Spleen (tissue), 11 donors: ENCODE results near the gene HIRIP3. TPM values are rescaled to one million over a fixed set of nuclear protein-coding genes. Genes with fewer than 3 reads are reported as not detected.

ENCODE experiments used
- DNase-seq: peaks from one replicate; pipeline ENCODE4 v3.0.0-alpha.2; 2020
- H3K27ac ChIP-seq, 8 donors: fragments of 200-600 bp; sonication (generic) in 7 of 8; 1 replicate in 4 of 8; 2 replicates in 4 of 8; pipeline versions ENCODE4 v1.5.0 to v1.8.0; 2016 to 2021; ENCODE audit warnings: inconsistent platforms in 4 of 8, mild to moderate bottlenecking in 4 of 8, moderate library complexity in 1 of 8
- H3K27me3 ChIP-seq, 7 donors: fragments of 200-600 bp; sonication (generic) in 6 of 7; replicated peaks in 1 of 7; 1 replicate in 4 of 7; 2 replicates in 3 of 7; pipeline versions ENCODE4 v1.5.0 to v1.8.0; 2016 to 2021; ENCODE audit warnings: inconsistent platforms in 3 of 7, mild to moderate bottlenecking in 1 of 7
- H3K36me3 ChIP-seq, 6 donors: fragments of 200-600 bp; sonication (generic) in 5 of 6; 1 replicate in 4 of 6; 2 replicates in 2 of 6; pipeline versions ENCODE4 v1.5.0 to v1.8.0; 2016 to 2021; ENCODE audit warnings: inconsistent platforms in 2 of 6
- H3K4me1 ChIP-seq, 6 donors: fragments of 200-600 bp; sonication (generic) in 5 of 6; 1 replicate in 3 of 6; 2 replicates in 3 of 6; pipeline versions ENCODE4 v1.5.0 to v1.8.0; 2016 to 2021; ENCODE audit warnings: inconsistent platforms in 3 of 6
- H3K4me3 ChIP-seq, 8 donors: fragments of 200-600 bp; sonication (generic) in 7 of 8; 1 replicate in 4 of 8; 2 replicates in 4 of 8; pipeline versions ENCODE4 v1.5.0 to v1.8.0; 2016 to 2021; ENCODE audit warnings: inconsistent platforms in 4 of 8, mild to moderate bottlenecking in 4 of 8, moderate library complexity in 2 of 8
- H3K9me3 ChIP-seq, 8 donors: fragments of 200-600 bp; sonication (generic) in 7 of 8; 1 replicate in 4 of 8; 2 replicates in 4 of 8; pipeline versions ENCODE4 v1.5.0 to v1.8.0; 2016 to 2021; ENCODE audit warnings: inconsistent platforms in 4 of 8
- CTCF ChIP-seq, 11 experiments: fragments of 200-600 bp in 7 of 11; fragments of 450-650 bp in 4 of 11; sonication (generic) in 4 of 11; IDR thresholded peaks in 8 of 11; conservative IDR thresholded peaks in 3 of 11; 1 replicate in 7 of 11; 2 replicates in 4 of 11; pipeline versions ENCODE4 v1.4.0 to v1.8.0; 2016 to 2021; ENCODE audit warnings: antibody characterized with exemption in 11 of 11, inconsistent platforms in 4 of 11, mild to moderate bottlenecking in 1 of 11
- POLR2A ChIP-seq, 3 donors: fragments of 450-650 bp; IDR thresholded peaks; one replicate each; pipeline ENCODE4 v1.5.1; 2017; ENCODE audit warnings: antibody characterized with exemption in 3 of 3, mild to moderate bottlenecking in 1 of 3
- POLR2AphosphoS5 ChIP-seq, 3 donors: sonication (generic); formaldehyde crosslinking; IDR thresholded peaks; one replicate each; pipeline ENCODE4 v1.5.1; 2017; ENCODE audit warnings: antibody characterized with exemption in 3 of 3
- WGBS, 5 donors: extraction: QIAGEN DNeasy Blood & Tissue Kit in 3 of 5; methylation state at CpG; one replicate each; pipeline versions ENCODE4 v1.1.5 to v1.1.7; 2013 to 2018; 5-methylcytosine and 5-hydroxymethylcytosine counted together
- intact Hi-C: fragments of 100-400 bp; cut with DNase I; formaldehyde crosslinking; loops from one replicate; pipeline ENCODE4 v1.15.0; 2023; ENCODE audit warnings: low total_unique reads
- polyA plus RNA-seq, 3 donors: library from polyadenylated mRNA; stranded (reverse); fragments of 200-250 nt; gene quantifications; one replicate each; pipeline ENCODE4 v1.2.1, GENCODE V29; 2013
- total RNA-seq, 7 donors: library from RNA; depleted of rRNA in 3 of 7; stranded (reverse); fragments of >200 nt in 3 of 7; fragmentation: NEBNext Ultra II Directional in 4 of 7; extraction: Animal tissue kit (Norgen Biotek cat#: 25700) in 4 of 7; gene quantifications; one replicate each; pipeline versions ENCODE4 v1.1.0 to v1.2.1, GENCODE V29; 2016 to 2021
- donor health status: healthy with polysubstance abuse.
- donor health status: DM: no; HTN: no; CAD: no; lungs with moderate emphysema.
- donor health status: DM: no; HTN: no; CAD: no.
- donor health status: Bipolar disorder and iron deficiency.
- donor health status: healthy.
- donor health status: DM: no; HTN: no; CAD: no.
- donor health status: DM: yes; HTN: yes; CAD: no.

HIRIP3 gene
- total and polyA plus RNA-seq, 10 donors: 10.0 to 17.7 (median 14.0) TPM

- 3 to 6% (median 4%) methylated on average over 43 to 75 of the region's 75 CpGs for WGBS, 5 donors
These were observed 21.8 kb downstream of the HIRIP3 start, which contains the start of gene TAOK2 for GRCh38 chr16:29973384-29974246. Gene TAOK2 (plus strand): TSS chr16:29973868. CDS start chr16:29977773, 3,905 bp downstream.

GRCh38 chr16:29972992-29973383, 22.4 kb downstream of the HIRIP3 start:
- Histone ChIP-seq H3K4me3 (peak overlapping the region in 7 of 8 donors; percentile 76 to 99 (median 92)), H3K4me1 (peaks cover 23 to 54% (median 39%) of the 10 kb centered on the region in 6 donors), H3K27ac (peak overlapping the region in 7 of 8 donors; percentile 91 to 96 (median 95)), H3K36me3 (peaks cover 0 to 55% (median 31%) of the 10 kb centered on the region in 6 donors), H3K27me3 (no peaks in the 10 kb centered on the region), H3K9me3 (no peaks in the 10 kb centered on the region)
- intact Hi-C loops: no loop called here
- 73 to 83% (median 82%) methylated on average over 6 of the region's 6 CpGs for WGBS, 5 donors
- no peak for TF ChIP-seq CTCF (IDR thresholded peaks at IDR 0.05 in 8 of 11, conservative IDR thresholded peaks at IDR 0.05 in 3 of 11)
- TF ChIP-seq POLR2AphosphoS5 (IDR thresholded peaks at IDR 0.05): no peak
- no peak for TF ChIP-seq POLR2A (IDR thresholded peaks at IDR 0.05)
- DNase-seq: no peak

More at GRCh38 chr16:29973384-29974246, 21.8 kb downstream of the HIRIP3 start, which contains the start of gene TAOK2:
- intact Hi-C loops: loop anchor here (2.0 kb wide), 1 partner anchor 21 kb away; the partner anchor contains the start of gene HIRIP3
- no peaks in the 10 kb centered on the region for H3K27me3 ChIP-seq
- H3K4me1 ChIP-seq: peaks cover 23 to 60% (median 44%) of the 10 kb centered on the region in 6 donors
- TF ChIP-seq CTCF (IDR thresholded peaks at IDR 0.05 in 8 of 11, conservative IDR thresholded peaks at IDR 0.05 in 3 of 11) (peak in 1 of 11 experiments; percentile 36), POLR2AphosphoS5 (IDR thresholded peaks at IDR 0.05) (peak; percentile 94 to 97 (median 95)), POLR2A (IDR thresholded peaks at IDR 0.05) (peak in 2 of 3 donors; percentile 48 to 50)
- H3K9me3 ChIP-seq: no peaks in the 10 kb centered on the region
- H3K36me3 ChIP-seq: peaks cover 0 to 55% (median 31%) of the 10 kb centered on the region in 6 donors
- H3K4me3 ChIP-seq: peak within 1 kb of the TSS; percentile 76 to 99 (median 94)
- peak; percentile 100 for DNase-seq
- H3K27ac ChIP-seq: peak within 1 kb of the TSS; percentile 91 to 96 (median 95)

- WGBS, 5 donors: 75 to 90% (median 82%) methylated on average over 1 of the region's 1 CpG
- intact Hi-C loops: no loop called here
- H3K9me3 ChIP-seq: no peaks in the 10 kb centered on the region
- H3K27ac ChIP-seq: peak overlapping the region in 7 of 8 donors; percentile 91 to 96 (median 95)
- peaks cover 0 to 55% (median 31%) of the 10 kb centered on the region in 6 donors for H3K36me3 ChIP-seq
- H3K4me1 ChIP-seq: peaks cover 23 to 49% (median 37%) of the 10 kb centered on the region in 6 donors
- no peak overlapping the region for H3K4me3 ChIP-seq
- H3K27me3 ChIP-seq: no peaks in the 10 kb centered on the region
- TF ChIP-seq POLR2A (IDR thresholded peaks at IDR 0.05) (no peak), CTCF (IDR thresholded peaks at IDR 0.05 in 8 of 11, conservative IDR thresholded peaks at IDR 0.05 in 3 of 11) (no peak), POLR2AphosphoS5 (IDR thresholded peaks at IDR 0.05) (no peak)
- DNase-seq: no peak
These were observed 22.9 kb downstream of the HIRIP3 start for GRCh38 chr16:29972500-29972899.

- 81 to 98% (median 89%) methylated on average over 8 of the region's 8 CpGs for WGBS, 5 donors
- intact Hi-C loops: no loop called here
- peaks cover 0 to 59% (median 30%) of the 10 kb centered on the region in 6 donors for H3K36me3 ChIP-seq
These were observed 24.1 kb downstream of the HIRIP3 start for GRCh38 chr16:29971304-29971703.

More at GRCh38 chr16:29971304-29971703, 24.1 kb downstream of the HIRIP3 start:
- Histone ChIP-seq H3K4me3 (no peak overlapping the region), H3K4me1 (peaks cover 18 to 37% (median 30%) of the 10 kb centered on the region in 6 donors), H3K27ac (no peak overlapping the region), H3K9me3 (no peaks in the 10 kb centered on the region), H3K27me3 (no peaks in the 10 kb centered on the region)
- DNase-seq: no peak
- no peak for TF ChIP-seq CTCF (IDR thresholded peaks at IDR 0.05 in 8 of 11, conservative IDR thresholded peaks at IDR 0.05 in 3 of 11)
- no peak for TF ChIP-seq POLR2A (IDR thresholded peaks at IDR 0.05)
- TF ChIP-seq POLR2AphosphoS5 (IDR thresholded peaks at IDR 0.05): no peak
